Keratinocyte (primary cell): ENCODE measurements around the gene CARS1. TPM values are rescaled to one million over a fixed set of nuclear protein-coding genes. Genes with fewer than 3 reads are reported as not detected.

Experiments
- DNase-seq: peaks from one replicate; pipeline ENCODE4 v3.0.0-alpha.2; 2011; ENCODE audit warnings: low read depth, missing footprints, low spot score
- FAIRE-seq: peaks from 2 replicates; lab custom pipeline; 2011; peaks lifted over from hg19 to GRCh38; lab: Jason Lieb, UNC
- H2AFZ ChIP-seq: 2 replicates; pipeline ENCODE4 v1.6.0; 2012; ENCODE audit warnings: low read length, control low read depth, inconsistent platforms; ENCODE audit not compliant: control insufficient read depth
- H3K27ac ChIP-seq: 2 replicates; pipeline ENCODE4 v1.5.1; 2011; ENCODE audit warnings: low read length; ENCODE audit not compliant: control insufficient read depth, insufficient read depth
- H3K27me3 ChIP-seq: 3 replicates; pipeline ENCODE4 v1.6.0; 2011; ENCODE audit warnings: low read length; ENCODE audit not compliant: control insufficient read depth, insufficient read depth; ENCODE audit errors: extremely low read depth
- H3K36me3 ChIP-seq, 2 experiments: 2 replicates in 1 of 2; 3 replicates in 1 of 2; pipeline ENCODE4 v1.5.1; 2011; ENCODE audit warnings: low read length in 2 of 2, mild to moderate bottlenecking in 1 of 2; ENCODE audit not compliant: control insufficient read depth in 2 of 2, insufficient read depth in 2 of 2; ENCODE audit errors: extremely low read depth in 1 of 2
- H3K4me1 ChIP-seq: 3 replicates; pipeline ENCODE4 v1.5.1; 2011; ENCODE audit warnings: low read length; ENCODE audit not compliant: control insufficient read depth, insufficient read depth; ENCODE audit errors: extremely low read depth
- H3K4me2 ChIP-seq: 3 replicates; pipeline ENCODE4 v1.6.0; 2011; ENCODE audit warnings: low read depth, low read length; ENCODE audit not compliant: control insufficient read depth, insufficient read depth; ENCODE audit errors: extremely low read depth
- H3K4me3 ChIP-seq, 3 experiments: fragments of 200-600 bp in 1 of 3; sonication (generic) in 1 of 3; 2 replicates in 2 of 3; 3 replicates in 1 of 3; pipeline ENCODE4 v1.5.1; 2011 to 2016; ENCODE audit warnings: low read length in 3 of 3, mild to moderate bottlenecking in 3 of 3, control low read depth in 2 of 3, inconsistent platforms in 1 of 3, low read depth in 1 of 3, mixed read lengths in 1 of 3, mixed run types in 1 of 3, moderate library complexity in 1 of 3; ENCODE audit not compliant: control insufficient read depth in 2 of 3, insufficient read depth in 2 of 3; ENCODE audit errors: extremely low read depth in 1 of 3
- H3K79me2 ChIP-seq: 2 replicates; pipeline ENCODE4 v1.6.0; 2012; ENCODE audit warnings: low read length; ENCODE audit not compliant: control insufficient read depth, insufficient read depth
- H3K9ac ChIP-seq: 3 replicates; pipeline ENCODE4 v1.6.0; 2011; ENCODE audit warnings: low read length; ENCODE audit not compliant: control insufficient read depth, insufficient read depth; ENCODE audit errors: extremely low read depth
- H3K9me1 ChIP-seq: 3 replicates; pipeline ENCODE4 v1.6.0; 2011; ENCODE audit warnings: low read length; ENCODE audit not compliant: control insufficient read depth, insufficient read depth; ENCODE audit errors: extremely low read depth
- H3K9me3 ChIP-seq: 2 replicates; pipeline ENCODE4 v1.5.1; 2012; ENCODE audit warnings: low read depth, low read length; ENCODE audit not compliant: control insufficient read depth
- H4K20me1 ChIP-seq: 3 replicates; pipeline ENCODE4 v1.6.0; 2011; ENCODE audit warnings: low read length; ENCODE audit not compliant: control insufficient read depth, insufficient read depth; ENCODE audit errors: extremely low read depth
- EZH2 ChIP-seq: IDR thresholded peaks from one replicate; pipeline ENCODE4 v1.6.1; 2012; ENCODE audit warnings: inconsistent platforms, mild to moderate bottlenecking, low read length, moderate library complexity
- dilution Hi-C: fragments of 300-500 bp; cut with MboI; formaldehyde crosslinking; loops from one replicate; pipeline ENCODE4 v1.7.0; 2020; ENCODE audit warnings: low sequenced_read_pairs; ENCODE audit not compliant: extremely low pct_ligation_motif_present
- polyA plus RNA-seq, 5 experiments: library from polyadenylated mRNA; depleted of rRNA in 3 of 5; stranded (reverse) in 3 of 5; stranded (forward) in 1 of 5; unstranded in 1 of 5; fragments of >200 nt; gene quantifications; 1 replicate in 1 of 5; 2 replicates in 3 of 5; 3 replicates in 1 of 5; pipeline versions ENCODE4 v1.2.1 to v1.2.3, GENCODE V29; 2011 to 2012; ENCODE audit warnings: missing spikeins in 2 of 5, low read depth in 1 of 5, low replicate concordance in 1 of 5
- TF ChIP-seq, protein P1 (sequence below), 3 experiments: IDR thresholded peaks in 1 of 3; conservative IDR thresholded peaks in 1 of 3; optimal IDR thresholded peaks in 1 of 3; 2 replicates in 2 of 3; 3 replicates in 1 of 3; pipeline versions ENCODE3 to v1.5.1; 2011; ENCODE audit warnings: low read length in 3 of 3, mild to moderate bottlenecking in 3 of 3, moderate library complexity in 2 of 3, control low read depth in 1 of 3, inconsistent platforms in 1 of 3; ENCODE audit not compliant: insufficient read depth in 2 of 3; ENCODE audit errors: extremely low read depth in 1 of 3

Gene CARS1
- polyA plus RNA-seq, 1 donor (not counting 4 experiments of a cell fraction or from before 2014, with no cell fraction given): 60.7 TPM

DNA sequence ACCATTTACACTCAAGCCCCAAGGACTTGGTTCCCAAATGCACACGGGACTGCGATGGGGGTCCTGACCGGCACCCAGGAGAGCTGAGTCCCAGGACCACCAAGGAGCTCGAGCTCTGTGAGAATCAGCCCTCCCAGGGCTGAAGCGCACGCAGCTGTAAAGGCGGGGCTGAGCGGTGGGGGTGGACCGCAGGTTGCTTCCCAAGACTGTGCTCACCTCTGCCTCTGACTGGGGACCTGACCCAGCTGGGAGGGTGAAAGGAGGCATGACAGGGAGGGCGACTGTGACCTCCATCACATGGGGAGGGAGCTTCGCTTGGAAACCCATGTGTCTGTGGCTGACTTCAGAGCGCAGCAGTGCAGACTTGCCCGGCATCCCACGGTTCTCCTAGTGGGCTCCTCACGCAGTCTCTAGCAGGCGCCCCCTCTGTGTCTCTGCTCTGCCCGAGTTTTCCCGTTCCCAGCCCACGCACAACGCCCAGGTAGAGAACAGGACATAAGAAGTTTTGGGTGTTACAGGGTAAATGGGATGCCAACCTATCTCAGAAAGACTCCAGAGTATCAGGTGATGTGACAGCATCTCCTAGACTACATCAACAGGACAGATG is 49.7 kb downstream of the CARS1 start:
- Histone ChIP-seq H3K4me1 (peaks cover 20% of the 10 kb centered on the region), H3K4me2 (no peak overlapping the region), H4K20me1 (no peaks in the 10 kb centered on the region), H3K4me3 (no peak overlapping the region), H3K27me3 (no peaks in the 10 kb centered on the region), H3K9me3 (no peaks in the 10 kb centered on the region), H2AFZ (no peak overlapping the region), H3K36me3 (peaks cover 19 to 47% of the 10 kb centered on the region in 2 experiments), H3K27ac (no peak overlapping the region), H3K79me2 (no peaks in the 10 kb centered on the region), H3K9me1 (no peaks in the 10 kb centered on the region), H3K9ac (no peak overlapping the region)
- FAIRE-seq (no peak), DNase-seq (no peak)
- dilution Hi-C loops: no loop called here
- TF ChIP-seq EZH2: no peak
- TF ChIP-seq, protein P1, sequence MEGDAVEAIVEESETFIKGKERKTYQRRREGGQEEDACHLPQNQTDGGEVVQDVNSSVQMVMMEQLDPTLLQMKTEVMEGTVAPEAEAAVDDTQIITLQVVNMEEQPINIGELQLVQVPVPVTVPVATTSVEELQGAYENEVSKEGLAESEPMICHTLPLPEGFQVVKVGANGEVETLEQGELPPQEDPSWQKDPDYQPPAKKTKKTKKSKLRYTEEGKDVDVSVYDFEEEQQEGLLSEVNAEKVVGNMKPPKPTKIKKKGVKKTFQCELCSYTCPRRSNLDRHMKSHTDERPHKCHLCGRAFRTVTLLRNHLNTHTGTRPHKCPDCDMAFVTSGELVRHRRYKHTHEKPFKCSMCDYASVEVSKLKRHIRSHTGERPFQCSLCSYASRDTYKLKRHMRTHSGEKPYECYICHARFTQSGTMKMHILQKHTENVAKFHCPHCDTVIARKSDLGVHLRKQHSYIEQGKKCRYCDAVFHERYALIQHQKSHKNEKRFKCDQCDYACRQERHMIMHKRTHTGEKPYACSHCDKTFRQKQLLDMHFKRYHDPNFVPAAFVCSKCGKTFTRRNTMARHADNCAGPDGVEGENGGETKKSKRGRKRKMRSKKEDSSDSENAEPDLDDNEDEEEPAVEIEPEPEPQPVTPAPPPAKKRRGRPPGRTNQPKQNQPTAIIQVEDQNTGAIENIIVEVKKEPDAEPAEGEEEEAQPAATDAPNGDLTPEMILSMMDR (optimal IDR thresholded peaks at IDR 0.05 in 1 of 3, IDR thresholded peaks at IDR 0.05 in 1 of 3, conservative IDR thresholded peaks at IDR 0.05 in 1 of 3; ENCODE audit: extremely low read depth in 1 of 3, insufficient read depth in 2 of 3, low read length in 3 of 3): no peak

DNA sequence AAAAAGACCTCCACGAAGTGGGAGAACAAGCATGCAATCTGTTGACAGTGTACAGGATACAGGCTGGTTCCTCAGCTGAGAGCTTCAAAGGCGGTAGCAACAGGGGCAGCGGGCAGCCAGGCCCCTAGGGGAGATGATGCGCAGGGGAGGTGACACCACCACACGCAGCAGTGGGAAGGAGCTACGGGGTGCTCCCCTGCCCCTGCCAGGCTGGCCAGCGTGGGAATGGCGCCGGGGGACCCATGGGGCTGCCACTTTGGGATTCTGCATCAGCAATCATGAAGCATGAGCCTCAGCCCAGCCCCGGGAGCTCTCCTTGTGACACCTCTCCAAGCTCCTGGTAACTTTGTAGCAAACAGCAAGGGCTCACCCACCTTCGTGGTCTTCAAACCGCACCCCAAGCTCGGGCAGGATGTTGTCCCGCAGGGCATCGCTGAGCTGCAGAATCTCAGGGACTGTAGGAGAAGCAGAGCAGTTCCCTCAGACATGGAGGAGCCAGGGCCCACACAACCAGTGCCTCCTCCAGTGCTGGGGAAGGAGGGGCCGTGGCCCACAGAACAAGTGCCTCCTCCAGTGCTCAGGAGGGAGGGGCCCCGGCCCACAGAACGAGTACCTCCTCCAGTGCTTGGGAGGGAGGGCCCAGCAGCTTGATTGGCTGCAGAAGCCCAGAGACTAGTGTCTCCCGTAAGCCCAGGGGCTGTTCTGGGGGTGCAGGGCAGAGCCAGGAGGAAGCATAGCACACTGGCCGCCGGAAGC is 50.5 kb downstream of the CARS1 start:
- peaks cover 22 to 47% of the 10 kb centered on the region in 2 experiments for H3K36me3 ChIP-seq

More for the DNA sequence above, 50.5 kb downstream of the CARS1 start:
- FAIRE-seq (no peak), DNase-seq (no peak)
- H3K4me3 ChIP-seq: no peak overlapping the region
- H3K27ac ChIP-seq: no peak overlapping the region
- TF ChIP-seq, protein P1 (optimal IDR thresholded peaks at IDR 0.05 in 1 of 3, IDR thresholded peaks at IDR 0.05 in 1 of 3, conservative IDR thresholded peaks at IDR 0.05 in 1 of 3; ENCODE audit: extremely low read depth in 1 of 3, insufficient read depth in 2 of 3, low read length in 3 of 3): no peak
- no peak for TF ChIP-seq EZH2
- dilution Hi-C loops: no loop called here
- H4K20me1 ChIP-seq: no peaks in the 10 kb centered on the region
- no peaks in the 10 kb centered on the region for H3K9me3 ChIP-seq
- H3K4me2 ChIP-seq: no peak overlapping the region
- H2AFZ ChIP-seq: no peak overlapping the region
- no peak overlapping the region for H3K9ac ChIP-seq
- no peaks in the 10 kb centered on the region for H3K9me1 ChIP-seq
- peaks cover 26% of the 10 kb centered on the region for H3K4me1 ChIP-seq
- H3K27me3 ChIP-seq: no peaks in the 10 kb centered on the region
- no peaks in the 10 kb centered on the region for H3K79me2 ChIP-seq
